GM10266 (cell line): ENCODE measurements around the gene HEPACAM.

ENCODE experiments used
- DNase-seq: peaks from one replicate; pipeline ENCODE4 v3.0.0; 2012; ENCODE audit errors: extremely low spot score
- CTCF ChIP-seq: IDR thresholded peaks from 2 replicates; pipeline ENCODE4 v1.5.1; 2012; ENCODE audit warnings: mild to moderate bottlenecking, low read depth; ENCODE audit not compliant: control insufficient read depth, insufficient read depth; ENCODE audit errors: missing control alignments

HEPACAM gene

GRCh38 chr11:124934862-124935547, 842 bp downstream of the HEPACAM start:
- no peak for TF ChIP-seq CTCF
- no peak for DNase-seq

- no peak for TF ChIP-seq CTCF
- no peak for DNase-seq
These were observed 5.0 kb downstream of the HEPACAM start for GRCh38 chr11:124930799-124931198.

- no peak for DNase-seq
These were observed 6.7 kb downstream of the HEPACAM start for GRCh38 chr11:124928942-124929665.

DNA sequence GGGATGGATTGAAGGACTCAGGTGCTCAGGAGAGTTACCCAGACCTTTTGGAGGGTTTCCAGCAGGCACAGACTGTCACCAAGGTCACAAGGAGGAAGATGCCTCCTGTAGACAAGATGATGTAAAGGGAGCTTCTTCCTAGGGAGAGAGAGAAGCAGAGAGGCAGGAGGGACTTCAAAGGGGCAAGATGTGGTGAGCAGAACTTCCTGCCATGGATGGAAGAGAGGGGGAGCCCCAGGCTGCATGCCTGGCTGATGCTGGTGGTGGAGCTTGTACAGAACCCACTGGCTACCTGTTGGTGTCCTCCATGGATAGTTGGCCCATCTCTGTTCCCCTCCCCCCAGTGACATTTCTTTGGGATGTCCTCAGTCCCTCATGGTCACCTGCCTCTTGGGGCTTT, 12.6 kb downstream of the HEPACAM start:
- no peak for DNase-seq
- TF ChIP-seq CTCF: no peak

More at GRCh38 chr11:124928942-124929665, 6.7 kb downstream of the HEPACAM start:
- TF ChIP-seq CTCF: no peak

DNA sequence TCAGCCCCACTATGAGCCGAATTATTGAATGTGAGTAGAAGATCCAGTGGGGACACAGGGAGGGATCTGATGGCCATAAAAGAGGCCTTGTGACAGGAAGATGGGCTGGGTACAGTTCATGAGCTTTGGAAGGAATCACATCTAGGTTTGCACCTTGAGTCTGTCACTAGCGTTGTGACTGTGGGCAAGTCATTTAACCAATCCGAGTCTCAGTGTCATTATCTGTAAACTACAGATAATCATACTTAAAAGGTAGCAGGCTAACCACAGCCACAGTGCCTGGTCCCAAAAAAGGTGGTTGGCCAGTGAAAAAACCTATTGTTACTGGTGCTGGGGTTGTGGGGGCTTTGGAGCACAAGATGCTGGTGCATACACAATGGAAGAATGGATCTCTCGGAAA, 13.0 kb downstream of the HEPACAM start:
- DNase-seq: no peak
- TF ChIP-seq CTCF: no peak

DNA sequence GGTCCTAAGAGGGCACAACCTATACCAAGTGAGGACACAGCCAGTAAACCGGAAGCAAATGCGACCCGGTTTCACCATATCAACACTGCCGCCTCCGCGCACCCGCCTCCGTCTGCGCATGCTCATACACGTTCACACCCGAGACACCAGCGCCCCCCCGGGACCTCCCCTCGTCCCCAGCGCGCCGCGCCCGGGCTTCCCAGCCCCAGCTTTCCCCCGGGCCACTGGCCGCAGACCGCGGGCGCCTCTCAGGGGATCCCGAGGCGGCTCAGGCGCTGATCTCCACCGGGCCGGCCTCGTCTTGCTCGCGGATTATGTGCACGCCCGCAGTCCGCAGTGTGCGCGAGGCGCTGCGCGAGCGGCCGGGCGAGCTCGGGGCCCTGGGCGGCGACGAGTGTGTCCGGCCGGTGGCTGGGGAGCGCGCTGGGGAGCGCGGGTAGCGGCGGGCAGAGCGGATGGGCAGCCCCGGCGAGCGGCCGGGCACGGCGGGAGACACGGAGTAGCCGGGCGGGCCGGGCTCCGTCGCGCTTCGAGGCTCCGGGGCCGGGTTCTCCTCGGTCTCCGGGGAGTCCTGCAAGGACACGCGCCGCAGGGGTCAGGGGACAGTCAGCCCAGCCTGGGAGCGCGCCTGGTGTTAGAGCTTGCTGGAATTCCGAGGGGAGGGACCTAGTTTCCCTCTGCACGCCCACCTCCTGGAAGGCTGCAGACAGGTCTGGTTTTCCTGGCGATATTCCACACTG, 14.8 kb downstream of the HEPACAM start:
- peak; percentile 52 for DNase-seq
- TF ChIP-seq CTCF: no peak
